ENCODE results near the gene CCSER1.
"Not testable (repeated sequence)": the region's sequence is repeated elsewhere in the genome, so short reads cannot be mapped to it uniquely, and the experiment has no call there.

The CCSER1 gene

DNA sequence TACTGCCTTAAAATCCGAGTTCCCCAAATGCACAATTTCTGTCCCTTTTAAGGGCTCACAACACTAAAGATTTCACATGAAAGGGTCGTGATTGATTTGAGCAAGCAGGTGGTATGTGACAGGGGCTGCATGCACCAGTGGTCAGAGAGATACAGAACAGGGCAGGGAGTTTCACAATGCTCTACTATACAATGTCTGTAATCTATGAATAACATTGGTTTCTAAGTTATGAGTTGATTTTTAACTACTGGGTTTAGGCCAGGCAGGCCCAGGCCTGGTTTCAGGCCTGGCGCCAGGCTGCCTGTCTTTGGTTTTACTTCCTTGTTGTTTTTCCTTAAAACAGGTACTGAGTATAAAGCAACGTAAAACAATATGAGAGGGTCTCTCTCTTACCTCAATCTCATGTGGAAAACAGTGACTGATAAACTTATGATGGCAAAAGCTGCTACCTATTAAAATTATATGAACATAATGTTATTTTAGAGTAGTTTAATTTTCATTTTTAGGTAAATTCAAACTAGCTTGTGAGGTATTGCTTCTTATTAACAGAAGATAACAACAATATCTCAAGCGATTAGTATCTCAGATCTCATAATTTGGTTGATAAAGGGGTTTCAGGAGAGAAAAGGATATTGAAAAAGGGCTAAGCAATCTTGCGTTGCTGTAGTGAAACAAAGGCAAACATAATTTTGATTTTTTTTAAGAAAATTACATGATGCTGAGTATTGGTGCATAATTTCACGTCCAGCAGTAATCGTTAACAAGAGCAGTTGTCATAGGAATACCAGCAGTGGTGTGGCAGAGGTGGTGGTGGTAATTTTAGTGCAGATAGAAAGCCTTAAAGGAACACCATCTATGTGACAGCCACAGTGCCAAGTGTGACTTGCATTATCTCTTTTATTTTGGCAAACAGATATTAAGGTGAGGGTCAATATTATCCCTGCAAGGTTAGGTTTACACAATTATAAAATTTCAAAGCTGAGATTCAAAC lies 1232.1 kb downstream of the CCSER1 start:
- no peaks in the 10 kb centered on the region for H3K9me3 ChIP-seq
- no peaks in the 10 kb centered on the region for H3K36me3 ChIP-seq
- no peaks in the 10 kb centered on the region for H3K4me1 ChIP-seq
- no peaks in the 10 kb centered on the region for H3K27me3 ChIP-seq
- no peak overlapping the region for H3K4me3 ChIP-seq (ENCODE audit: low read depth, low read length)
- TF ChIP-seq, protein P1, sequence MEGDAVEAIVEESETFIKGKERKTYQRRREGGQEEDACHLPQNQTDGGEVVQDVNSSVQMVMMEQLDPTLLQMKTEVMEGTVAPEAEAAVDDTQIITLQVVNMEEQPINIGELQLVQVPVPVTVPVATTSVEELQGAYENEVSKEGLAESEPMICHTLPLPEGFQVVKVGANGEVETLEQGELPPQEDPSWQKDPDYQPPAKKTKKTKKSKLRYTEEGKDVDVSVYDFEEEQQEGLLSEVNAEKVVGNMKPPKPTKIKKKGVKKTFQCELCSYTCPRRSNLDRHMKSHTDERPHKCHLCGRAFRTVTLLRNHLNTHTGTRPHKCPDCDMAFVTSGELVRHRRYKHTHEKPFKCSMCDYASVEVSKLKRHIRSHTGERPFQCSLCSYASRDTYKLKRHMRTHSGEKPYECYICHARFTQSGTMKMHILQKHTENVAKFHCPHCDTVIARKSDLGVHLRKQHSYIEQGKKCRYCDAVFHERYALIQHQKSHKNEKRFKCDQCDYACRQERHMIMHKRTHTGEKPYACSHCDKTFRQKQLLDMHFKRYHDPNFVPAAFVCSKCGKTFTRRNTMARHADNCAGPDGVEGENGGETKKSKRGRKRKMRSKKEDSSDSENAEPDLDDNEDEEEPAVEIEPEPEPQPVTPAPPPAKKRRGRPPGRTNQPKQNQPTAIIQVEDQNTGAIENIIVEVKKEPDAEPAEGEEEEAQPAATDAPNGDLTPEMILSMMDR (IDR thresholded peaks at IDR 0.05; ENCODE audit: low read depth, low read length): no peak
- DNase-seq: no peak

DNA sequence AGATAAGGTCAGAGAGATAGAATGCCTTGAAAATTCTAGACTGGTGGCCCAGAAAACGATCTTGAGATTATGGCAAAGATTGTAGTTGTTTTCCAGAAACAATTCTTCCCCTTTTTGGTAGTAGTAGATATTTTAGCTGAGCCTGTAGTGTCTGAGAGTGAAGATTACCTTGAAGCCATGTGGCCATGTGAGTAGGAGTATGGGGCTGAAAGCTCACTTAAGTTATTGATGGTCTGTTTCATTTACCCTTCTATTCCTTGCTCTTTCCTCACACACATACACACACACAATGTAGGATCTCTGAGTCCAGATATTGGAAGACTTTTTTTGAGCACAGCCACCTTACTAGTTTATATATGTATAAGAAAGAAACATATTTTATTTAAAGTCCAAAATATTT lies 1234.9 kb downstream of the CCSER1 start:
- Histone ChIP-seq H3K4me3 (ENCODE audit: low read depth, low read length) (no peak overlapping the region), H3K9me3 (no peaks in the 10 kb centered on the region), H3K4me1 (no peaks in the 10 kb centered on the region), H3K36me3 (no peaks in the 10 kb centered on the region), H3K27me3 (no peaks in the 10 kb centered on the region)
- DNase-seq: no peak
- TF ChIP-seq, protein P1 (IDR thresholded peaks at IDR 0.05; ENCODE audit: low read depth, low read length): no peak

DNA sequence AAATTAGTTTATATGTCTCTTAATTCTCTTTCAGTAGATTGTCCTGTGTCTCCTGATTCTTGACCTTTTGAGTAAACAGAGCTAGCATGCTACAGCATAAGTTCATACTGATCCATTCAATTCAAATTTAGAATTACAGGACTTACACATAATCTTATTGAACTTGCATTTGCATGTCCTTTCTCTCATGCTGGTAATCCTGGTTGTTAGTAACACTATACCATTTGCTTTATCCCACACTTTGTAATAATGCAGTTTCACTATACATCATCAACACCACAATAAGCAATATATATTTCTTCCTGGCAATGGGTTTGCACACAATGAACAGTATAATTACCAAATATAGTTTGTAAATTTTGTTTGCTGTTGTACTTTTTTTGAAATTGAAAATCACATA lies 1239.4 kb downstream of the CCSER1 start:
- Histone ChIP-seq H3K36me3 (no peaks in the 10 kb centered on the region), H3K27me3 (no peaks in the 10 kb centered on the region), H3K4me3 (ENCODE audit: low read depth, low read length) (no peak overlapping the region), H3K4me1 (no peaks in the 10 kb centered on the region), H3K9me3 (no peaks in the 10 kb centered on the region)
- no peak for DNase-seq
- TF ChIP-seq, protein P1 (IDR thresholded peaks at IDR 0.05; ENCODE audit: low read depth, low read length): no peak

DNA sequence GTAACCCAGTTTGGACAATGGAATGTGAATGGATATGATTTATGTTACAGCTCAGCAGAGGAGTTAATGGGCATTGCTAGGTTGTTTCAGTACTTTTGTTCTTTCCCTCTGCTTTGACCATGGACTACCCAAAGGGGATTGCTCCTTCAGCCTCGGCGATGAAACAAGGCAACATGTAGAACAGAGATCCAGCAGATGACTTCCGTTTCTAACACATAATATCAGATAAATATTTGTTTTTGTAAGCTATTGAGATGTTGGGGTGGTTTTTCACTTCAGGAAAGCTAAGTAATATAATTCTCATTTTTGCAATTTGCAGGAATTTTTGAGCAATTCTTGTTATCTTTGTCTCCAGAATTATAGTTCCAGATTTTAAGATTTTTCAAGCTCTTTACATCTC lies 1241.9 kb downstream of the CCSER1 start:
- Histone ChIP-seq H3K27me3 (no peaks in the 10 kb centered on the region), H3K36me3 (no peaks in the 10 kb centered on the region), H3K9me3 (no peaks in the 10 kb centered on the region), H3K4me1 (no peaks in the 10 kb centered on the region), H3K4me3 (ENCODE audit: low read depth, low read length) (no peak overlapping the region)
- TF ChIP-seq, protein P1 (IDR thresholded peaks at IDR 0.05; ENCODE audit: low read depth, low read length): no peak
- no peak for DNase-seq

DNA sequence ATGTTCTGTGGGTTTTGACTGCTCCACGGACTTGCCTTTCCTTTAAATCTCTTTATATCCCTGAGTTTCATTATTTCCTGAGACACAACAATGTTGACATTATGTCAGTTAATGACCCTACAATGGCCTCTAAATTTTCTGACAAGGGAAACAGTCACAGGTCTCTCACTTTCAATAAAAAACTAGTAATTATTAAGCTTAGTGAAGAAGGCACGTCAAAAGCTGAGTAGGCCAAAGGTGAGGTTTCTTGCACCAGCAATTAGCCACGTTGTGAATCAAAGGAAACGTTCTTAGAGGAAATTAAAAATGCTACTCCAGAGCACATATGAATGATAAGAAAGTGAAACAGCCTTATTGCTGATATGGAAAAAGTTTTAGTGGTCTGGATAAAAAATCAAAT lies 1246.4 kb downstream of the CCSER1 start:
- H3K9me3 ChIP-seq: no peaks in the 10 kb centered on the region
- no peaks in the 10 kb centered on the region for H3K4me1 ChIP-seq
- TF ChIP-seq, protein P1 (IDR thresholded peaks at IDR 0.05; ENCODE audit: low read depth, low read length): no peak
- no peaks in the 10 kb centered on the region for H3K27me3 ChIP-seq
- H3K36me3 ChIP-seq: no peaks in the 10 kb centered on the region
- no peak overlapping the region for H3K4me3 ChIP-seq (ENCODE audit: low read depth, low read length)
- no peak for DNase-seq

DNA sequence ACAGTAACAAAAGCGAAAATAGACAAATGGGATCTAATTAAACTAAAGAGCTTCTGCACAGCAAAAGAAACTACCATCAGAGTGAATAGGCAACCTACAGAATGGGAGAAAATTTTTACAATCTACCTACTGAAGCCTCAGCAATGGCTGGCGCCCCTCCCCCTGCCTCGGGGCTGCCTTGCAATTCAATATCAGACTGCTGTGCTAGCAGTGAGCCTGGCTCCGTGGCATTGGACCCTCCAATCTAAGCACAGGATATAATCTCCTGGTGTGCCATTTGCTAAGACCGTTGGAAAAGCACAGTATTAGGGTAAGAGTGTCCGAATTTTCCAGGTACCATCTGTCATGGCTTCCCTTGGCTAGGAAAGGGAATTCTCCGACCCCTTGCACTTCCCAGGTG lies 1278.2 kb downstream of the CCSER1 start:
- H3K4me1 ChIP-seq; DNase-seq; H3K4me3 ChIP-seq (ENCODE audit: low read depth, low read length); H3K36me3 ChIP-seq; H3K27me3 ChIP-seq; H3K9me3 ChIP-seq: not testable (repeated sequence)

All from BE2C (cell line).